Measurements from ENCODE around the gene SPOCK3.
A peak's percentile ranks its signal among the peaks of the same experiment; 100 is the strongest.

The SPOCK3 gene

DNA sequence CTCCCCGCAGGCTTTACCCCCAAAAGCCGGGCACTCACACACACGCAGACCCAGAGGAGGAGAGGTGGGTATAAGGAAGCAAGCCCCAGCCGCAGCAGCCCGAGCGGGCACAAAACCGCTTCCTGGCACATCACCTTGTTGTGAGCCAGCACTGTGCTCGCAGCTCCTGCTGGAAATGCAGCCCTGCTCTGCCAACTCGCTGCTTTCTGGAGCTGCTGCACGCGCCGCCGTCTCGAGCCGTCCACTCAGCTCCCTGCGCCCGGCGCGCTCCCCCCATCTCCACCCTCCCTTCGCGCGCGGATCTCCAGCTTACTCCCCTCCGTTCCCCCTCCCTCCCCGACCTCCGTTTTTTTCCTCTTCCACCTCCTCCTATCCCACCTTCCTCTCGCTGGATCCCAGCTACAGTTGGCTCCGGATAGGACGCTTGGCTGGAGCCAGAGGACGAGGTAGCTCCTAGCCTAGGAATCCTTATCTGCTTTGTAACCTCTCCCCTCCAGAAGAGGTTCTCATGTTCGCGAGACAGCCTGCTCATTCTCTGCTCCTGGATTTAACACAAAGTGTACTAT, at the start of gene SPOCK3:
SPOCK3 (minus strand) TSS at position 179 of the 566 bp plus-strand sequence.
- peak; percentile 30 for DNase-seq (ENCODE audit: low read depth, low spot score)

DNA sequence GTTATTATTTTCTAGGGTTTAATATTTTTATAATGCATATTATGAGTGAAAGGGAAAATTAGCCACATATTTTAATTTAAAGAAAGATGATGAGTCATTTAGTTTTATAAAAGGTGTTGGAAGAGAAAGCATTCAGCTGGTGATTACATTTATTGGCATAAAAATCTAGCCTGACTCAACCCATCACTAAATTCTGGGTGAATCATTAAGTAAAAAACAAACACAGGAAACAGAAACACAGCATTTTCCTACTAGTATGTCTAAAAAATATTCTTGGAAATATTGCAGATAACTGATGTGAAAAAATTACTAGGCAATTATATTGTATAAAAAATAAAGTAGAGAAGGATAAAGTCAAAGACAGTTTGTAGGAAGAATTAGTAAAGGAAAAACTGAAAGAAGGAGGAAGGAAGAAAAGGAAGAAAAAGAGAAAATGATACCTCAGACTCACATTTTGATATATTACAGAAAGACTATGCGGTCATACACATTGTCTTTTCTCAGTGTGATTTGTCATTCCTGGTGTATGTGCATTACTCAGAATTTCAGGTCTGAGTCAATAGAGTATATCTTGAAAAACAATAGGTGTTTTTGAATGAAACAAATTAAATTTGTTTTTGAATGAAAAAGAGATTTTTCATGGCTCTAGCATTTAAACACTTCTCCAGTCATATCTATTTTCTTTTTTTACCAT, 48.0 kb upstream of the SPOCK3 start:
- no peak for DNase-seq (ENCODE audit: low read depth, low spot score)

DNA sequence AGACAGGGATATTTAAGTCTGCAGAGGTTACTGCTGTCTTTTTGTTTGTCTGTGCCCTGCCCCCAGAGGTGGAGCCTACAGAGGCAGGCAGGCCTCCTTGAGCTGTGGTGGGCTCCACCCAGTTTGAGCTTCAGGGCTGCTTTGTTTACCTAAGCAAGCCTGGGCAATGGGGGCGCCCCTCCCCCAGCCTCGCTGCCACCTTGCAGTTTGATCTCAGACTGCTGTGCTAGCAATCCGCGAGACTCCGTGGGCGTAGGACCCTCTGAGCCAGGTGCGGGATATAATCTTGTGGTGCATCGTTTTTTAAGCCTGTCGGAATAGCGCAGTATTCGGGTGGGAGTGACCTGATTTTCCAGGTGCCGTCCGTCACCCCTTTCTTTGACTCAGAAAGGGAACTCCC, 47.3 kb upstream of the SPOCK3 start:
- peak; percentile 5 for DNase-seq (ENCODE audit: low read depth, low spot score)

DNA sequence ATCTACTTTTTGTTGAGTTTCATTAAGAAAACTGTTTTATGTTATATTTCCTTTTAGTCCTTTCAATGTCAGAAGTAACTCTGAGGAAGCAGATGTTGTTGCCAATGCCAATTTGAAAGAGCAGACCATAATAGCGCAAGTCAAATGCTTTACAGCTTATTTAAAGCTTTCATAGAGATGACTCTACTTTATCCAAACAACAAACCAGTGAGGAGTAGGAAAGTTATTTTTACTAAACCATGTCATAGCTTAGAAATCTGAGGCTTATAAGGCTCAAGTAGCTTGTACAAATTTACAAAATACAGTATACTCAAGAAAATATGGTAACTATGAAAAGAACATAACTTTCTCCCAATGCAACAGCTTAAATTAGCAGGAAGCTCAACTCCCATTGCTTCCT, 40.1 kb upstream of the SPOCK3 start:
- DNase-seq (ENCODE audit: low read depth, low spot score): no peak

DNA sequence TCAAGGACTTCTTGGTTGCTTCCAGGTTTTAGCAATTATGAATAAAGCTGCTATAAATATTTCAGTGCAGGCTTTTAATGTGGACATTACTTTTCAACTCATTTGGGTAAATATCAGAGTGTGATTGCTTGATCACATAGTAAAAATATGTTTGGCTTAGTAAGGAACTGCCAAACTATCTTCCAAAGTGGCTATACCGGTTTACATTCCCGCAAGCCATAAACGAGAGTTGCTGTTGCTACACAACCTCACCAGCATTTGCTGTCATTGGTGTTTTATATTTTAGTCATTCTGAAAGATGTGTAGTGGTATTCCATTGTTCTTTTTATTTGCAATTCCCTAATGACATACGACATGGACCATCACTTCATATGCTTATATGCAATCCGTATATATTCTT, 30.9 kb upstream of the SPOCK3 start:
- no peak for DNase-seq (ENCODE audit: low read depth, low spot score)

DNA sequence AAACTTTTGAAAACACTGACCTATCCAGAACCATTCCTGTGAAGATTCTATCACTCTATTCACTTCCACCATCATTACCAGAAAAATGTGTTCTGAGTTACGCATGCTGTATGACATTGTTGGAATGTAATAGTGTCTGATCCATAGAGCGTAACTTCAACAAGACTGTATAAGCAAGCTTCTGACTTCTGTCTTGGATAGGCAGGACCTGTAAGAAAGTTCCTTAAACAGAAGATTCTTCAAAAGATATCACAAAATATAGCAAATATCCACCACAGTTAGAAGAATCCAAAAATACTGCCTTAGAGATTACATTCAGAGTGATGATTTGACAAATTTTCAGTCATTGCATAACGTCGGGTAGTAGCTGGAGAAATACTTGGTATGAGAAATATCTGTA, 14.0 kb upstream of the SPOCK3 start:
- DNase-seq (ENCODE audit: low read depth, low spot score): no peak

DNA sequence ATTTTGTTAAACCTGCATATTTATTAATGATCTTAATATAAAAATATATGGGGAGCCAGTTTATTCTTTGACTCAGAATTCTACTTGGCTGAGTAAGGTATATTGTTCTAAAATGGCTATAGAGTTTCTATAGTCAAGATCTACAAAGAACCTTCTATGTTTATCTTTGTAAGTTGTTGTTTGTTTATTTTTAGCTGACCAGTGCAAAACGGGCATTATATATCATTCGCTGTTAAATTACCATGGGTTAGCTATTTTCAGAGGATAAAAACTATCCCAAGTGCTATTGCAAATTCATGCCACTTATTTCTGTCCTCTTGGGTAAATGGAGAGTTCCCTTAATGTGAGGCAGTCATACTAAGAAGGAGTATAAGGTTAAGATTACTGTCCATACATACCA, 5.3 kb upstream of the SPOCK3 start:
- DNase-seq (ENCODE audit: low read depth, low spot score): no peak

DNA sequence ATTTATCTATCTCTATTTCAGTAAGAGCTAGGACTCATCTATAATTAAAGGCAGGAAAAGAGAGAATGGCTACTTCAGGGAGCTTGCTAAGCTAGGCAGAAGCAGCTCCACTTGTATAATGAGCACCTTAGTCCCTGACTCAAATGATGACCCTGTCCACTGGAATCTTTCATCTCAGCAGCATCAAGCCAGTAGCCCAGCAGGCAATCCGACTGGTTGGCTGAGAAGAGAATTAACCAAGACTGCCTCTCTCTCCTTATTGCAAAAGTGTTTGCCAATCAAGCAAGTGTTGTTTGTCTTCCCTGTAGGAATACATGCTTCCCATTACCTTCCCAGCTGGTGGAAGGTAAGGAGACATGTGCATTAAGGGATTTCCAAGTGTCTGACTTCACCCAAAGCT, 3.9 kb upstream of the SPOCK3 start:
- no peak for DNase-seq (ENCODE audit: low read depth, low spot score)

DNA sequence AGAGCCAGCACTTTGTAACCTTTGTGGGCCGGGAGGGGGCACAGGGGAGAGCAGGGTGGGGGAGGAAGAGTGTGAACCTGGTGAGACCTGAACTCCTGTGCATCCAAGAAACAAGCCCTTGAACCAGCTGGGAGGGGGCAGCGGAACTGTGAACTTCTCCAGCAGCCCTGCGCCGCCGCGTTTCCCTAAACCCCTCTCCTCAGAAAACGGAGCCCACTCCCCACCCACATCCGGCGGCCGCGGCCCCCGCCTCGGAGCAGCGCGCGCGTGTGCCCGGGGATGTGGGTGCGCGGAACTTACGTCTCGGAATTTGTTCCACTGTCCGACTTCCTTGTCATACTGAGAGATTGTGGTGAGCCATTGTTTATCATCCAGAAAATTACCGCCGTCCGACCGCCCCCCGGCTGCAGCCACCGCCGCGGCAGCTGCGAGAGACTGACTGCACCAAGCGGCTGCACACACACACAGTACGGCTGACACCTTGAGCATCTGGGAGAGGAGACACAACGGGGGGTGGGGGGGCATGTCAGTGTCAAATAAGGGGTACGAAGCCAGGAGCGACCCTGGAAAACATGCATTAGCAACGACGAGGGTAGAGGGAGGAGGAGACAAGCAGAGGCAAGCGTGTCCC, 494 bp downstream of the SPOCK3 start:
- peak; percentile 19 for DNase-seq (ENCODE audit: low read depth, low spot score)

DNA sequence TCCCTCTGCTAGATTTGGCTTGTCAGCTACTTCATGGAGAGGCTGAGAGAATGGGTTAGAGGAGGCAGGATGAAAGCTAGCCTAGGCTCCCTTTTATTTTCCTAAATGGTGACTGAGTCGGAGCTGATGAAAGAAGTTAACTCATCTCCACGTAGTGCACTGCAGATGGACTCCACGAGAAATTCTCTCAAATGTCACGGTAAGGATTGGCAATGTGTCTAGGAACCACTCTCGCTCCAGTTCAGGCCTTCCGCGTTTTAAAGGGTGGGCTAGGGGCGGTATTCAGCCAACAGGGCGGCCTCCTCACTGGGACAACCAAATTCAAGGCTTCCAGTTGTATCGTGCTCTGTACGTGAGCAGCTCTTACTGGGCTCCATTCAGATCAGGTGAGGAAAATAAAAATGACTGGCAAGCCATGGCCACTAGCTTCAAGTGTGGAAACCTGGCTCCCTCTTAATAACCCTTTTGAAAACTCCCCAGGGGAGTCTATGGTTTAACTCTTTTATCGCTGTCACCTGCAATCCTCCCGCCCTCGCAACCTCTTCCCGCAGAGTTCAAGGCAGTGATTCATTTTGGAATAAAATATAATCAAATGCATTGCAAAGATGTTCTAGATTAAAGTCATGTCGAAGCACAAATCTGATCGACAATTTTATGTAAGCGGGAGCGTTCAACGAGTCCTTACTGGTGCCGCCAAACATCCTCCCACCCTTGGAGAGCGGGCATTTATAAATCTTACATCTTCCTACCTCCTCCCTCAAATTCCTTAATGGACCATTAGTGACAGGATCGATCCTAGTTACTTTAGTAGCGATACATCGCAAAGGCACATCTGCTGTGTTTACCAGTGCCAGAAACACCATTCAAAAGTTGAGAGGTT, 1.2 kb downstream of the SPOCK3 start:
- peak; percentile 3 for DNase-seq (ENCODE audit: low read depth, low spot score)

DNA sequence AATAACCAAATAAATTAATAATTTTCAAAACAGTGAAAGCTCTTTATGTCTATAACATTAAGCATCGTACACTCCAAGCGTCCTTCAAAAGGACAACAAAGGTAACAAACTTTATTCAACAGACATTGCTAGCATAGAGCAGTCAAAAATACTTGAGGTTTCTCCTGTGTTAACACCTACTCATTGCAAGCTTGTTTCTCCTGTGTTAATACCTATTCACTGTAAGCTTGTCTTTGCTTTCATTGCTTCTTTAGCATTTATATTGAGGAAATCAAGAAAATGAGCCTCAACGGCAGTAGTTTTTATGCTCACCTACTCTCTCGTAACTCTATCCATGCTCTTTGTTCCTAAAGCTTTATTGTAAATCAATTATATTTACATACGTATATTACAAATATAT, 3.5 kb downstream of the SPOCK3 start:
- no peak for DNase-seq (ENCODE audit: low read depth, low spot score)

DNA sequence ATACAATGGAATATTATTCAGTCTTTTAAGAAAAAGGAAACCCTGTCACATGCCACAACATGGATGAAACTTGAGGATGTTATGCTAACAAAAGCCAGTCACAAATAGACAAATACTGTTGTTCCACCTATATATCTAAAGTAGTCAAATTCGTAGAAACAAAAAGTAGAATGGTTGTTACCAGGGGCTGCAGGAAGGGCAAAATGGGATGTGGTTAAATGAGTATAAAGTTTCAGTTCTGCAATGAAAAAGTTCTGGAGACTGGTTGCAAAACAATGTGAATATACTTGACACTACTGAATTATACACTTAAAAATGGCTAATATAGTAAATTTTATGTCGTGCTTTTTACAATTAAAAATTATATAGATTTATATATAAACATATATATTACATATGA, 12.2 kb downstream of the SPOCK3 start:
- DNase-seq (ENCODE audit: low read depth, low spot score): no peak

DNA sequence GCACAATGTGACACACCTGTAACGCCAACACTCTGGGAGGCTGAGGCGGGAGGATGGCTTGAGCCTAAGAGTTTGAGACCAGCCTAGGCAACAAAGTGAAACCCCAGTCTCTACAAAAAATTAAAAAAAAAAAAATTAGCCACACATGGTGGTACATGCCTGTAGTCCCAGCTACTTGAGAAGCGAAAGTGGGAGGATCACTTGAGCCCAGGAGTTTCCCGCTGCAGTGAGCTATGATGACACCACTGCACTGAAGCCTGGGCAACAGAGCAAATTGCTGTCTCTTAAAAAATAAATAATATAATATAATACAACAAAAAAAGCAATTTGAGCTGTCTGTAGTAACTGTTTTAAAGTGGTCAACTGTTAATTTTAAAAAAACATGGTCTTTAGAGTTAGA, 13.2 kb downstream of the SPOCK3 start:
- no peak for DNase-seq (ENCODE audit: low read depth, low spot score)

DNA sequence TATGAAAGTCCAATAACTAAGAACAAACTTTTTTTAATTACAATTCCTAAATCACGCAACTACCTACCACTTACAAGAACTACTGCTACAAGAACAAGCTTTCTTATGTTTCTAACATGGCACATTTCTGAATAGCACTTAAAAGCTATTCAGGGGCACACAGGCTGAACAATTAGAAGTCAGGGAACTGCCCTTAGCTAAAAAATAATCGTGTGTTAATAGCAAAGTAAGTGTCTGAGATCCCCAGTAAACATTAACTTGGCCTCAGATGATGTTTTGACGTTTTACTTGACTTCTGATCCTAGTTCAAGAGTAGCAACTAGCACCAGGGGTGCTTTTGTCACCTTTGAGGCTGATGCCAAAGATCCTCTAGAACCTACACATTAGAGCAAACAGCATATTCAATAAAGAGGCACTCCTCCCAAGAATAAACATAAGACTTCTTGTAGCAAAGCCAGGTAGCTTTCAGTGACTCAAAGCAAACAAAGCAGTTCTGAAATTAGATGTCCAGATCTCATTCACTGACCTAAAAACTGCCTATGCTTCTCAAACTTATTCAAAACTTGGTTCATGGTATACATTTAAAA, 16.2 kb downstream of the SPOCK3 start:
- DNase-seq (ENCODE audit: low read depth, low spot score): no peak

DNA sequence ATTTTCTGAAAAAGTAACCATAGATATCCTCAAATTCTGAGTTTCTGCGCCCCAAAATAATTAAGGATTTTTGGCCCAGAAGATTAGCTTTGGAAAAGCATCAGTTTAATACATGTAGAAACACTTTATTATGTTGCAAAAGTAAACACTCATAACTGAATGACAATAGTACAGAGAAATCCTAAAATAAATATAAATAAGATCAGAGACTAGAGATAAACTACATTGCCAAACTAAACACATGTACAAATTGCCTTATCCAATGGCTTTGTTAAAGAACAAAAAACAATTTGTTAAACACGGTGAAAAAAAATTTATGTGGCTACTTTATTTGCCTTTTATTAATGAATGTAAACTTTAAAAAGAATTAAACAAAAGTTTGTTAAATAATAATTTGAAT, 17.5 kb downstream of the SPOCK3 start:
- no peak for DNase-seq (ENCODE audit: low read depth, low spot score)

DNA sequence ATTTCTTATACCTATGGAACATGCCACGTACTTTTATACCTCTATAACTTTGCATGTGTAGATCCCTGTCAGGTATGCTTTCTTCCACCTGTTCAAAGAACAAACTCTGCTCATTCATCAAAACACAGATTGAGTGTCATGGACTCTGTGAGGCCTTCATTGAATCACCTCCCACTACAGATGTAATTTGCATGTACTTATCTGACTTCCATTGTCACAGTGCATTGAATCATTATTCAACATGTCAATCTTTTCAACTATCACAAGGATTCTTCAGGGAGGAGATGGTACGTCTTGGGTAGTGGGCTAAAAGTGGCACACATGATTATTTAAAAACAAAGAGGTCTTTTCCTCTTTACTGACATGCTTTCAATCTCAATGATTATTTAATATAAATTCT, 24.1 kb downstream of the SPOCK3 start:
- no peak for DNase-seq (ENCODE audit: low read depth, low spot score)

DNA sequence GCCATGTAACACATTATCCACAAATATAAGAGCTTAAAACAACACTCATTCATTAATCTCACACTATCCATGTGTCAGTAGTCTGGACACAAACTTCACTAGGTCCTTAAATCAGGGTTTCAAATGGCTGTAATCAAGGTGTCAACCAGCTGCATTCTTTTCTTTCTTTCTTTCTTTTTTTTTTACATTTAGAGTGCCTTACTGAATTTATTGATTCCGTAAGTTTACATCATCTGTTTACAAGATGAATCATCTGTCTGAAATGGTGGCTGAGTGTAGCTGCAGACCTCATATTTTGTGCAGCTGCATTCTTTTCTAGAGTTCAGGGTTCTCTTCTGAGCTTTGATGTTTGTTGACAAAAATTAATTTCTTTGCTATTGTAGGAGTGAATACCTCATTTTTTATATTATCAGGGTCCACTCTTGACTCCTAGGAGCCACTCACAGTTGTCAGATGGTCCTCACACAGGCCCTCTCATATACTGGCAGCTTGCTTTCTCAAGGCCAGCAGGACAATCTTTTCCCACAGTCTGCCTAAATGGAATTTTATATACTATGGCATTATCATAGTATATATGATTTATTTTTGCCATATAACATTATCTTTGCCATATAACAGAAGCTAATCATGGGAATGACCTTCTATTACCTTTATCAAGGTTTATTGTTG, 37.8 kb downstream of the SPOCK3 start:
- DNase-seq (ENCODE audit: low read depth, low spot score): no peak

DNA sequence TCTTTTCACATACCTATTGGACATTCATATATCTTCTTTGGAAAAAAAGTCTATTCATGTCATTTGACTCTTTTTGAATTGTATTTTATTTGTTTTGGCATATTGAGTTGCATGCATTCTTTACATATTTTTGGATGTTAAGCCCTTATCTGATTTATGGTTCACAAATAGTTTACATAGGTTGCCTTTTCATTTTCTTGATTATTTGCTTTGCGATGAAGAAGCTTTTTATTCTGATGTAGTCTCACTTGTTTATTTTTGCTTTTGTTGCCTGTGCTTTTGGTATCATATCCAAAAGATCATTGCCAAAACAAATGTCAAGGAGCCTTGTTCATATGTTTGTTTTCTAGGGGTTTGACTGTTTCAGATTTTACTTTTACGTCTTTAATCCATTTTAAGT, 43.9 kb downstream of the SPOCK3 start:
- DNase-seq (ENCODE audit: low read depth, low spot score): no peak

DNA sequence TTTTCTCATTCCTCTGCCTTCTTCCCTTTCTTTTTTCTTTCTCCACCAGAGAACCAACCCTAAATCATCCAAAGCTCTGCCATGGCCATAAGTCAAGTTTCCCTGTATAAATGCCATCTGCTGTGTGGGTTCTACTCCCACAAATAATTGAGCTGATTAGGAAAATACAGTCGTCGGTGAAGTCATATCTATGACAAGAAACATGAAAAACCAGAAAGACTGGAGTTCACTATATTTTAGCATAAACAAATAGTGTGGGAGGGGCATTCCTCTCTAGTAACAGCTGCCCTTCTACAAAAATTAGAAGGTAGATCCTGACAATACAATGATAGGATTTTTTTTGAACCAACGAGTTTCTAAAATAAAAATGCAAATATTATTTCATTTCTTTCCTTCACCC, 48.8 kb downstream of the SPOCK3 start:
- no peak for DNase-seq (ENCODE audit: low read depth, low spot score)

DNA sequence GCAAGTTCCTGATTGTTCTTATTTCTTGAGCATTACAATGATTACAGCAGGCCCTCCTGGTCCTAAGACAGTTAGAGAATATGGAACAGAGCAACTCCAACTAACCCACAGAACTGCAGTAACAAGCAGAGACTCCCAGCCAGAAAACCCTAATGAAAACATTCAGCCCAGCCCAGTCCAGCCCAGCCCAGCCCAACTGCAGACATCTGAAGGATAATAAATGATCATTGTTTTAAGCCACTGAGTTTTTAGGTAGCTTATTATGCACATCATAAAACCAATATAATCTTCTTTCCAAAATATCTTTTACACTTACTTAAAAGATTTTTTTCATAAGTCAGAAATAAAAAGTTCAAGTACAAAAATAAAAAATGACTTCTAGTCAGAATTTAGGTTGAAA, 51.3 kb downstream of the SPOCK3 start:
- DNase-seq (ENCODE audit: low read depth, low spot score): no peak

DNA sequence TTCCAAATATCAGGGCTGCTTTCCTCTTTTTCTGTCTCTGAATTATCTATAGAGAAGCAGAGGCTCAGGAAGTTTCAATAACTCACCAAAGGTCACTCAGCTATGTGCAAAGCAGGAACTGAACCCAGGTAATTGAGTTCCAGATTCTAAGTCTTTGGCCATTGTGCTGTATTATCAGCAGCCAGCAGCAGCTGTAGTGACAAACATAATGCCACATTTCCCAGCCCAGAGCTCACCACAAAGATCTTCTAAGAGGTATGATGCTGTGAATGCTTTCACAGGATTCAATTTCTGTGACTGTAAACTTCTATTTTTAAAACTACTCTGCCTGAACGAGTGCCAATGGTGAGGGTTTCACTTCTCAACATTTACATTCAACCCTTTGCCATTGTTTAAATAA, 56.4 kb downstream of the SPOCK3 start:
- no peak for DNase-seq (ENCODE audit: low read depth, low spot score)

Data from ELF-1 (cell line).